NT2/D1 (cell line): ENCODE measurements around the gene KIRREL2.

Source experiments
- SUZ12 ChIP-seq: IDR thresholded peaks from 2 replicates; pipeline ENCODE4 v1.6.1; 2011; ENCODE audit not compliant: insufficient read length, insufficient read depth; ENCODE audit errors: extremely low read depth
- YY1 ChIP-seq: IDR thresholded peaks from 2 replicates; pipeline ENCODE4 v1.6.1; 2011; ENCODE audit not compliant: insufficient read length, insufficient read depth
- ZNF274 ChIP-seq: IDR thresholded peaks from 2 replicates; pipeline ENCODE4 v1.6.1; 2011; ENCODE audit warnings: mild to moderate bottlenecking, low read depth, low read length

DNA sequence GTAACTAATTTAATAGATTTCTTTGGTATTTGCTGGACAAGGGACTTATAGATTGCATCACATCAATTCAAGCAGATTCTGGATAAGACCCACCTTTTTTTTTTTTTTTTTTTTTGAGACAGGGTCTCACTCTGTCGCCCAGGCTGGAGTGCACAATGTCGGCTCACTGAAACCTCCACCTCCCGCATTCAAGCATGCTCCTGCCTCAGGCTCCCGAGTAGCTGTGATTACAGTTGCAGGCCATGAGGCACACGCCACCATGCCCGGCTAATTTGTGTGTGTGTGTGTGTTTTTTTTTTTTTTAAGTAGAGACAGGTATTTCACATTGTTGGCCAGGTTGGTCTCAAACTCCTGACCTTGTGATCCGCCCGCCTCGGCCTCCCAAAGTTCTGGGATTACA is 39.9 kb upstream of the KIRREL2 start:
- TF ChIP-seq YY1, result no peak
- no peak for TF ChIP-seq ZNF274
- no peak for TF ChIP-seq SUZ12
